GM12864 (cell line): ENCODE data around the gene RNF220.
A peak's percentile ranks its signal among the peaks of the same experiment; 100 is the strongest.

ENCODE experiments used
- DNase-seq: peaks from one replicate; pipeline ENCODE4 v3.0.0-alpha.2; 2011; ENCODE audit warnings: low read depth
- H3K4me3 ChIP-seq: 2 replicates; pipeline ENCODE4 v1.5.1; 2011; ENCODE audit warnings: mild to moderate bottlenecking, low read depth, low read length, control low read depth
- CTCF ChIP-seq: IDR thresholded peaks from 2 replicates; pipeline ENCODE4 v1.5.1; 2011; ENCODE audit warnings: low read depth, mild to moderate bottlenecking, moderate library complexity, low read length, control low read depth, inconsistent platforms; ENCODE audit errors: missing control alignments

Gene RNF220

GRCh38 chr1:44630116-44630515, 225.1 kb downstream of the RNF220 start:
- no peak overlapping the region for H3K4me3 ChIP-seq
- no peak for DNase-seq
- no peak for TF ChIP-seq CTCF

- H3K4me3 ChIP-seq: peak overlapping the region; percentile 76
- DNase-seq: no peak
- TF ChIP-seq CTCF: no peak
Measured at GRCh38 chr1:44631333-44631646, 226.2 kb downstream of the RNF220 start.

GRCh38 chr1:44631647-44632539, 226.8 kb downstream of the RNF220 start:
- H3K4me3 ChIP-seq: peak overlapping the region; percentile 76
- no peak for TF ChIP-seq CTCF
- DNase-seq: peak; percentile 60

GRCh38 chr1:44632598-44632997, 227.5 kb downstream of the RNF220 start:
- H3K4me3 ChIP-seq: peak overlapping the region; percentile 76
- TF ChIP-seq CTCF: no peak
- DNase-seq: no peak

- no peak overlapping the region for H3K4me3 ChIP-seq
- no peak for DNase-seq
- no peak for TF ChIP-seq CTCF
Measured at GRCh38 chr1:44634606-44635189, 229.6 kb downstream of the RNF220 start.

- no peak for DNase-seq
- H3K4me3 ChIP-seq: no peak overlapping the region
- TF ChIP-seq CTCF: no peak
Measured at GRCh38 chr1:44635439-44635838, 230.4 kb downstream of the RNF220 start.
